Caco-2 (cell line): ENCODE data around the gene OGFOD3. TPM values are rescaled to one million over a fixed set of nuclear protein-coding genes. Genes with fewer than 3 reads are reported as not detected.
"Not testable (repeated sequence)": the region's sequence is repeated elsewhere in the genome, so short reads cannot be mapped to it uniquely, and the experiment has no call there.

Source experiments
- BruUV-seq: library from RNA; stranded (reverse); fragments of 400-500 nt; replicated peaks from 2 replicates; lab custom pipeline; 2021; lab: Mats Ljungman, UMichigan
- CTCF ChIA-PET: fragments of 300-600 bp; sonication (Branson Sonifier 250); formaldehyde crosslinking; loops from one replicate; lab custom pipeline; 2022; ENCODE audit warnings: antibody characterized with exemption; lab: Charles Lee
- POLR2A ChIA-PET: fragments of 300-600 bp; sonication (Branson Sonifier 250); formaldehyde crosslinking; loops from one replicate; lab custom pipeline; 2022; ENCODE audit warnings: antibody characterized with exemption; lab: Charles Lee
- DNase-seq, 2 experiments: peaks; one replicate each; pipeline versions ENCODE4 v3.0.0 to v3.0.0-alpha.2; 2020 to 2022
- H3K27me3 ChIP-seq: replicated peaks from 2 replicates; pipeline ENCODE4 v1.6.0; 2011; ENCODE audit warnings: low read length; ENCODE audit not compliant: control insufficient read depth, insufficient read depth
- H3K36me3 ChIP-seq: 2 replicates; pipeline ENCODE4 v1.5.1; 2011; ENCODE audit warnings: low read length; ENCODE audit not compliant: control insufficient read depth, insufficient read depth
- H3K4me1 ChIP-seq: fragments of 250-450 bp; sonication (Bioruptor Pico); 2 replicates; pipeline ENCODE4 v1.5.1; 2020; ENCODE audit warnings: mild to moderate bottlenecking
- H3K4me3 ChIP-seq: 2 replicates; pipeline ENCODE4 v1.5.1; 2011; ENCODE audit warnings: low read depth, mild to moderate bottlenecking, control low read depth, low read length
- H3K9me3 ChIP-seq: fragments of 250-450 bp; sonication (Bioruptor Pico); 2 replicates; pipeline ENCODE4 v1.5.1; 2020; ENCODE audit warnings: mild to moderate bottlenecking, moderate library complexity
- H3K27ac Mint-ChIP-seq: one replicate; pipeline ENCODE4 v1.8.0; 2022; ENCODE audit warnings: mixed read lengths; ENCODE audit not compliant: unreplicated experiment
- H3K27me3 Mint-ChIP-seq: one replicate; pipeline ENCODE4 v1.8.0; 2022; ENCODE audit warnings: mixed read lengths; ENCODE audit not compliant: insufficient read depth, unreplicated experiment
- H3K36me3 Mint-ChIP-seq: one replicate; pipeline ENCODE4 v1.8.0; 2022; ENCODE audit warnings: mild to moderate bottlenecking, mixed read lengths; ENCODE audit not compliant: insufficient read depth, unreplicated experiment
- H3K4me1 Mint-ChIP-seq: one replicate; pipeline ENCODE4 v1.8.0; 2022; ENCODE audit warnings: low read depth, mixed read lengths; ENCODE audit not compliant: unreplicated experiment
- H3K4me3 Mint-ChIP-seq: one replicate; pipeline ENCODE4 v1.8.0; 2022; ENCODE audit warnings: mild to moderate bottlenecking, moderate library complexity, mixed read lengths; ENCODE audit not compliant: unreplicated experiment
- H3K9me3 Mint-ChIP-seq: one replicate; pipeline ENCODE4 v1.8.0; 2022; ENCODE audit warnings: mixed read lengths; ENCODE audit not compliant: unreplicated experiment
- CTCF ChIP-seq, 2 experiments: fragments of 200-600 bp in 1 of 2; IDR thresholded peaks; 1 replicate in 1 of 2; 2 replicates in 1 of 2; pipeline versions ENCODE4 v1.5.1 to v1.8.0; 2011 to 2022; ENCODE audit warnings: antibody characterized with exemption in 1 of 2, control low read depth in 1 of 2, inconsistent platforms in 1 of 2, low read depth in 1 of 2, low read length in 1 of 2, mild to moderate bottlenecking in 1 of 2, moderate library complexity in 1 of 2; ENCODE audit not compliant: insufficient read depth in 1 of 2, severe bottlenecking in 1 of 2, unreplicated experiment in 1 of 2
- intact Hi-C: fragments of 100-400 bp; cut with micrococcal nuclease; formaldehyde crosslinking; loops from one replicate; pipeline ENCODE4 v1.10.0; 2022; ENCODE audit not compliant: unreplicated experiment
- total RNA-seq: library from RNA; stranded (reverse); gene quantifications from 2 replicates; pipeline ENCODE4 v1.2.3, GENCODE V29; 2022

Gene OGFOD3
- total RNA-seq, 1 experiment from 2014 or later = 51.2 TPM

GRCh38 chr17:82453151-82453550 is 34.8 kb upstream of the OGFOD3 start:
- H3K27me3 Mint-ChIP-seq, CTCF ChIA-PET, H3K9me3 Mint-ChIP-seq, H3K27me3 ChIP-seq, DNase-seq, POLR2A ChIA-PET, BruUV-seq, H3K36me3 ChIP-seq, H3K9me3 ChIP-seq, H3K4me3 ChIP-seq, intact Hi-C loops, H3K27ac Mint-ChIP-seq, H3K4me3 Mint-ChIP-seq: not testable (repeated sequence)
- H3K36me3 Mint-ChIP-seq = peaks cover 22% of the 10 kb centered on the region
- H3K4me1 ChIP-seq = peaks cover 25% of the 10 kb centered on the region
- H3K4me1 Mint-ChIP-seq = peaks cover 12% of the 10 kb centered on the region

- Mint-ChIP-seq H3K36me3 (peaks cover 14% of the 10 kb centered on the region), H3K4me3 (no peak overlapping the region), H3K9me3 (peaks cover 9% of the 10 kb centered on the region), H3K4me1 (peaks cover 3% of the 10 kb centered on the region), H3K27ac (no peak overlapping the region), H3K27me3 (no peaks in the 10 kb centered on the region)
- ChIA-PET CTCF (no interaction called here), POLR2A (no interaction called here)
- peaks cover 18% of the 10 kb centered on the region for H3K4me1 ChIP-seq
- no TSS peak for BruUV-seq
- H3K4me3 ChIP-seq = no peak overlapping the region
- H3K27me3 ChIP-seq = no peaks in the 10 kb centered on the region
- no peak for TF ChIP-seq CTCF (IDR thresholded peaks at IDR 0.05; ENCODE audit: insufficient read depth in 1 of 2, low read depth in 1 of 2, low read length in 1 of 2, severe bottlenecking in 1 of 2, unreplicated experiment in 1 of 2)
- DNase-seq = no peak
- H3K9me3 ChIP-seq = no peaks in the 10 kb centered on the region
- intact Hi-C loops = no loop called here
- no peaks in the 10 kb centered on the region for H3K36me3 ChIP-seq
Measured at GRCh38 chr17:82452162-82452561, 33.8 kb upstream of the OGFOD3 start.

GRCh38 chr17:82450357-82451106 is 32.1 kb upstream of the OGFOD3 start, which contains the start of gene CYBC1:
Gene CYBC1, minus strand, starts transcription at chr17:82450752. Its CDS starts 1,498 bp downstream, at chr17:82449254.
- Mint-ChIP-seq H3K4me3 (peak within 1 kb of the TSS; percentile 83), H3K27me3 (no peaks in the 10 kb centered on the region), H3K4me1 (no peaks in the 10 kb centered on the region), H3K27ac (peak within 1 kb of the TSS; percentile 89), H3K36me3 (peaks cover 14% of the 10 kb centered on the region), H3K9me3 (peaks cover 9% of the 10 kb centered on the region)
- H3K36me3 ChIP-seq = no peaks in the 10 kb centered on the region
- DNase-seq = peak; percentile 92 to 96
- H3K27me3 ChIP-seq = no peaks in the 10 kb centered on the region
- H3K9me3 ChIP-seq = no peaks in the 10 kb centered on the region
- BruUV-seq = TSS peak; percentile 58
- ChIA-PET CTCF (no interaction called here), POLR2A (no interaction called here)
- peak within 1 kb of the TSS; percentile 85 for H3K4me3 ChIP-seq
- H3K4me1 ChIP-seq = peaks cover 15% of the 10 kb centered on the region
- intact Hi-C loops = loop anchor here (1.0 kb wide), 1 partner anchor 8 kb away; the partner anchor contains the start of gene NARF
- TF ChIP-seq CTCF (IDR thresholded peaks at IDR 0.05; ENCODE audit: insufficient read depth in 1 of 2, low read depth in 1 of 2, low read length in 1 of 2, severe bottlenecking in 1 of 2, unreplicated experiment in 1 of 2) = no peak
